ENCODE measurements around the gene TAF5L. TPM values are rescaled to one million over a fixed set of nuclear protein-coding genes. Genes with fewer than 3 reads are reported as not detected.

Gene TAF5L
- total and polyA plus RNA-seq, 2 of the 8 experiments (the other 6 are each of a cell fraction or from before 2014, with no cell fraction given) = 17.7 to 23.3 TPM

- H3K4ac ChIP-seq (replicated peaks; ENCODE audit: insufficient read length, low read depth, low read length) = no peak overlapping the region
- no peak for TF ChIP-seq TAF7 (optimal IDR thresholded peaks at IDR 0.05; ENCODE audit: borderline replicate concordance, low read depth, low read length)
- no peak for TF ChIP-seq POU5F1 (IDR thresholded peaks at IDR 0.05; ENCODE audit: low read depth, low read length)
- no peak for TF ChIP-seq JUND (IDR thresholded peaks at IDR 0.05; ENCODE audit: low read length)
- TF ChIP-seq SP1 (IDR thresholded peaks at IDR 0.05; ENCODE audit: low read depth, low read length) = no peak
- TF ChIP-seq GTF2F1 (IDR thresholded peaks at IDR 0.05; ENCODE audit: borderline replicate concordance, low read depth, low read length) = no peak
- TF ChIP-seq HDAC2 (IDR thresholded peaks at IDR 0.05; ENCODE audit: borderline replicate concordance in 1 of 2, low read depth in 2 of 2, low read length in 2 of 2) = no peak
- TF ChIP-seq FOSL1 (IDR thresholded peaks at IDR 0.05; ENCODE audit: insufficient read depth, low read depth, low read length) = no peak
- no peak for TF ChIP-seq POLR2AphosphoS5 (IDR thresholded peaks at IDR 0.05; ENCODE audit: low read depth, low read length)
- no peak for TF ChIP-seq USF2 (IDR thresholded peaks at IDR 0.05; ENCODE audit: low read length)
- no peak for TF ChIP-seq YY1 (IDR thresholded peaks at IDR 0.05; ENCODE audit: low read depth, low read length)
- TF ChIP-seq CTBP2 (IDR thresholded peaks at IDR 0.05; ENCODE audit: borderline replicate concordance, insufficient read depth, insufficient read length, low read length) = no peak
- no peak for TF ChIP-seq CEBPB (IDR thresholded peaks at IDR 0.05; ENCODE audit: low read depth, low read length)
These were observed 43.8 kb downstream of the TAF5L start for GRCh38 chr1:229582011-229582694.

More at GRCh38 chr1:229582011-229582694, 43.8 kb downstream of the TAF5L start:
- CTCF ChIA-PET (ENCODE audit: partially characterized antibody) = no interaction called here
- H3K27me3 ChIP-seq (replicated peaks in 1 of 4; ENCODE audit: control insufficient read depth in 3 of 4, extremely low read depth in 1 of 4, insufficient read depth in 3 of 4, low read length in 3 of 4) = no peaks in the 10 kb centered on the region; a peak in 1 of 7 replicates
- H3K27ac ChIP-seq (ENCODE audit: low read depth, low read length) = no peak overlapping the region
- H3K9ac ChIP-seq (replicated peaks in 1 of 4; ENCODE audit: extremely low read depth in 1 of 4, low read depth in 3 of 4, low read length in 3 of 4) = no peak overlapping the region
- H3K23me2 ChIP-seq (ENCODE audit: low read depth, low read length) = no peaks in the 10 kb centered on the region
- H2BK12ac ChIP-seq (ENCODE audit: low read depth, low read length) = no peak overlapping the region
- H3K4me1 ChIP-seq (replicated peaks in 1 of 4; ENCODE audit: control insufficient read depth in 3 of 4, insufficient read depth in 4 of 4, low read length in 3 of 4) = peaks cover 0 to 7% (median 0%) of the 10 kb centered on the region in 4 experiments; a peak in 2 of 7 replicates
- H3K4me2 ChIP-seq (ENCODE audit: insufficient read depth in 1 of 2, low read depth in 2 of 2, low read length in 2 of 2) = no peak overlapping the region
- H2BK15ac ChIP-seq (ENCODE audit: low read length) = no peak overlapping the region
- H3K9me3 ChIP-seq (ENCODE audit: insufficient read depth in 2 of 2, low read depth in 1 of 2, low read length in 1 of 2) = no peaks in the 10 kb centered on the region
- H3K79me1 ChIP-seq (ENCODE audit: low read depth, low read length) = no peaks in the 10 kb centered on the region
- no peak overlapping the region for H2BK120ac ChIP-seq (replicated peaks; ENCODE audit: low read depth, low read length)
- no peak overlapping the region for H4K5ac ChIP-seq (ENCODE audit: insufficient read length, low read depth, low read length)
- H3K79me2 ChIP-seq (ENCODE audit: control insufficient read depth in 1 of 2, insufficient read depth in 2 of 2, low read length in 2 of 2) = no peaks in the 10 kb centered on the region
- WGBS, 2 experiments (ENCODE audit: extremely low coverage in 1 of 2, insufficient coverage in 1 of 2, insufficient read length in 1 of 2, insufficient replicate concordance in 2 of 2, low coverage in 1 of 2, low lambda C conversion rate in 2 of 2, missing lambda C conversion rate in 1 of 2) = 78% methylated on average over 11 of the region's 11 CpGs; no CpG with 5 or more reads in 1 of the 2 experiments
- no peak overlapping the region for H2BK20ac ChIP-seq (ENCODE audit: low read length)
- H4K91ac ChIP-seq (replicated peaks; ENCODE audit: insufficient read length, low read length) = no peak overlapping the region
- no peaks in the 10 kb centered on the region for H3K36me3 ChIP-seq (ENCODE audit: control insufficient read depth in 2 of 4, insufficient read depth in 4 of 4, low read length in 3 of 4)
- no peak overlapping the region for H2BK5ac ChIP-seq (ENCODE audit: low read depth, low read length)
- H3K56ac ChIP-seq (replicated peaks; ENCODE audit: insufficient read length, low read depth, low read length) = no peak overlapping the region
- FAIRE-seq = no peak
- H3K23ac ChIP-seq (ENCODE audit: insufficient read length) = no peak overlapping the region
- H3K18ac ChIP-seq (ENCODE audit: extremely low read depth, low read length) = no peak overlapping the region
- POLR2A ChIA-PET (ENCODE audit: partially characterized antibody) = no interaction called here
- H2AFZ ChIP-seq (ENCODE audit: low read length) = 0 out of 2 replicates have a peak overlapping the region, but pooled peaks have one; percentile 78
- no peak overlapping the region for H2AK5ac ChIP-seq (ENCODE audit: low read depth, low read length)
- DNase-seq (ENCODE audit: low read depth in 1 of 2, low spot score in 2 of 2) = no peak
- H3K14ac ChIP-seq (ENCODE audit: insufficient read length) = no peak overlapping the region
- no peak overlapping the region for H4K8ac ChIP-seq (ENCODE audit: extremely low read depth, insufficient read depth, low read length)
- no peak overlapping the region for H3K4me3 ChIP-seq (ENCODE audit: extremely low read depth in 1 of 4, insufficient read depth in 2 of 4, low read depth in 3 of 4, low read length in 4 of 4)
- H4K20me1 ChIP-seq (replicated peaks in 1 of 2; ENCODE audit: control insufficient read depth in 1 of 2, insufficient read depth in 2 of 2, low read length in 2 of 2) = no peaks in the 10 kb centered on the region
